Loucy (cell line): Measurements from ENCODE around the gene LRRFIP1.

Source experiments
- H2AFZ ChIP-seq: fragments of 200-600 bp; sonication (generic); 2 replicates; pipeline ENCODE4 v1.6.0; 2016; ENCODE audit warnings: antibody characterized with exemption, mild to moderate bottlenecking, low read length, moderate library complexity
- H3F3A ChIP-seq: fragments of 200-600 bp; 2 replicates; pipeline ENCODE4 v1.6.0; 2016; ENCODE audit warnings: antibody characterized with exemption, low read depth, mild to moderate bottlenecking
- H3K27me3 ChIP-seq: fragments of 200-600 bp; sonication (generic); 2 replicates; pipeline ENCODE4 v1.6.1; 2014; ENCODE audit warnings: low read length, mild to moderate bottlenecking; ENCODE audit not compliant: insufficient read depth, poor library complexity, severe bottlenecking
- H3K36me3 ChIP-seq: fragments of 200-600 bp; sonication (generic); 2 replicates; pipeline ENCODE4 v1.6.1; 2016; ENCODE audit warnings: low read length; ENCODE audit not compliant: insufficient read depth
- H3K4me1 ChIP-seq: fragments of 200-600 bp; sonication (generic); 2 replicates; pipeline ENCODE4 v1.5.1; 2014; ENCODE audit warnings: low read length, mild to moderate bottlenecking; ENCODE audit not compliant: insufficient read depth, poor library complexity, severe bottlenecking
- H3K4me2 ChIP-seq: fragments of 200-600 bp; sonication (generic); 2 replicates; pipeline ENCODE4 v1.6.0; 2014; ENCODE audit warnings: antibody characterized with exemption, low read length, low read depth, mild to moderate bottlenecking; ENCODE audit not compliant: poor library complexity, severe bottlenecking
- H3K4me3 ChIP-seq: fragments of 200-600 bp; sonication (generic); 2 replicates; pipeline ENCODE4 v1.5.1; 2014; ENCODE audit warnings: low read length, mild to moderate bottlenecking, mixed read lengths; ENCODE audit not compliant: poor library complexity, severe bottlenecking
- H3K79me2 ChIP-seq: fragments of 200-600 bp; sonication (generic); 2 replicates; pipeline ENCODE4 v1.6.1; 2014; ENCODE audit warnings: low read length; ENCODE audit not compliant: insufficient read depth
- H3K9ac ChIP-seq: fragments of 200-600 bp; sonication (generic); 2 replicates; pipeline ENCODE4 v1.6.0; 2014; ENCODE audit warnings: mild to moderate bottlenecking, low read depth, low read length, moderate library complexity; ENCODE audit not compliant: poor library complexity, severe bottlenecking
- H3K9me2 ChIP-seq: fragments of 200-600 bp; sonication (generic); replicated peaks from 2 replicates; pipeline ENCODE4 v1.6.1; 2016; ENCODE audit warnings: low read depth, low read length, mixed read lengths
- H3K9me3 ChIP-seq: fragments of 200-600 bp; sonication (generic); 2 replicates; pipeline ENCODE4 v1.6.1; 2014; ENCODE audit warnings: mild to moderate bottlenecking, antibody characterized with exemption, low read length, low read depth; ENCODE audit not compliant: insufficient read depth
- H4K20me1 ChIP-seq: fragments of 200-600 bp; sonication (generic); 2 replicates; pipeline ENCODE4 v1.6.0; 2014; ENCODE audit warnings: antibody characterized with exemption, low read length, mild to moderate bottlenecking; ENCODE audit not compliant: insufficient read depth, poor library complexity, severe bottlenecking
- CTCF ChIP-seq: fragments of 200-600 bp; sonication (generic); conservative IDR thresholded peaks from 2 replicates; pipeline ENCODE4 v1.5.1; 2014; ENCODE audit warnings: mild to moderate bottlenecking, antibody characterized with exemption, low read length
- EZH2phosphoT487 ChIP-seq: fragments of 200-600 bp; IDR thresholded peaks from 2 replicates; pipeline ENCODE4 v1.6.1; 2018; ENCODE audit warnings: antibody characterized with exemption, mild to moderate bottlenecking, moderate library complexity, borderline replicate concordance

Gene LRRFIP1

DNA sequence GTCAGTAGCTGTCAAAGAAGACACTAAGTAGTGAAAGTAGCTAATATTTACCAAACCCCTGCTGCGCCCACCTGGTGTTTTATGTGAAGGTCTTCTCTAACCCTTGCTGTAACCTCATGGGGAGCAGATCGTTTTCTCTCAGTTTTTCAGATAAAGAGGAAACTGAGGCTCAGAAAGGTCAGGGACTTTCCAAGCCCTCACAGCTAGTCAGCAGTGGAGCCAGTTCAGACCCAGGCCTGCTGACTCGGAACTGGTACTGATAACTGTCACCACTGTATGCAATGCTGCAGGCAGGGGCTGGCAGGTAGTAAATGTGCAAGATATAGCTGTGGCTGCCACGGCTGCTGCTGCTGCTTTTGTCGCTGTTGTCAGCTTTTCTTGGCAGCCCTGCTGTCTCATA lies 69.1 kb downstream of the LRRFIP1 start:
- H3K4me3 ChIP-seq: peak overlapping the region; percentile 83
- H3K9ac ChIP-seq: peak overlapping the region; percentile 98
- H3F3A ChIP-seq: peaks cover 13% of the 10 kb centered on the region
- H3K4me2 ChIP-seq: peak overlapping the region; percentile 95
- no peaks in the 10 kb centered on the region for H3K36me3 ChIP-seq
- no peaks in the 10 kb centered on the region for H3K27me3 ChIP-seq
- peaks cover 91% of the 10 kb centered on the region for H3K79me2 ChIP-seq
- no peaks in the 10 kb centered on the region for H3K9me3 ChIP-seq
- peaks cover 74% of the 10 kb centered on the region for H4K20me1 ChIP-seq
- H2AFZ ChIP-seq: no peak overlapping the region
- H3K9me2 ChIP-seq: no peaks in the 10 kb centered on the region
- H3K4me1 ChIP-seq: peaks cover 75% of the 10 kb centered on the region
- TF ChIP-seq EZH2phosphoT487: no peak
- no peak for TF ChIP-seq CTCF

DNA sequence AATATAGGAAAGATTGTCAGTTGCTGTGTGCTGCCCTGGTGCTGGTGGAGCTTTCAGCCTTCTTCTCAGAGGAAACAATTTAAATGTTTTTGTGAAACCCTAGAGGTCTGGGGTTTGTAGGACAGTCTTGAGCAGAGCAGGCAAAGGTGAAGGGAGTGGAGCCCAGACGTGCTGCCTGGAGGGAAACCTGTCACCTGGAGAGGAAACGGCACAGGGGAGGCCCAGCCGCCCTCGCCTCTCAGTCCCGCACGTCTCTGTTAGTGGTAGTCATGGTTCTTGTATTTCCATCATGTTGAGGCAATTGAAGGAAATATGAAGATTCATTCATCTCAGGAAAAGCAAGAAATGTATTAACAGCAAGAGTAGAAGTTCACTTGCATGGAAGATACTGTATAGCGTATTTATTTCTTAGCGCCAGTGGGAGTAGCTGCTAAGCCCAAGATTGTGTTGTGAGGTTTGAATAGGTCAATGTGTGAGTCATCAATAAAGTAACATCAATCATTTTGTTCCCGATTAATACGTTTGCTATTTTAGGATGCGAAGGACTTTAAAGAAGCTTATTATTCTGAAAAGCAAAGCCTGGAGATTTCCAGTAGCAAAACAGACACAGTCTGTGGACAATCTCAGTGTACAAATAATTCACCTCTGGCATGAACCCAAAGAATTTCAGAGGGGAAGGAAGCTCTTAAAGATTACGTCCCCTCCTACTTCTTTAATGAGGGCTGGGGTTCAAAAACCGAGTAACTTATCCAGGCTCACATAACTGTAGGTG lies 70.4 kb downstream of the LRRFIP1 start:
- H3K4me1 ChIP-seq: peaks cover 87% of the 10 kb centered on the region
- H4K20me1 ChIP-seq: peaks cover 86% of the 10 kb centered on the region

DNA sequence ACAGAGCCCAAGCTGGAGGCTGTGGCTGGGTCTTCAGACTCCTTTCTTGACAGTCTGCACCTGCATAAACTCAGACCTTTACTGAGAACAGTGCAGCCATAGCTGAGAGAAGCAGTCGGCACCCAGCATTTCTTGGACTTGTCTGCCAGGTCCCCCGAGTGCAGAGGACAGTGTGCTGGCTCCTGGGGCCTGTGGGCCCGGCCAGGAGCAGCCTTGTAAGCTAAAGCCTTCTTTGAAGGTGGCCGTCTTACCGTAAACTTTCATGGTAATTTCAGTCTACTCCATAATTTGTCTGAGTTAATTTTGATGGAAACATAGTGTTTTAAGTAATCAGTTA lies 70.9 kb downstream of the LRRFIP1 start:
- Histone ChIP-seq H3K9me3 (no peaks in the 10 kb centered on the region), H3K36me3 (no peaks in the 10 kb centered on the region), H4K20me1 (peaks cover 86% of the 10 kb centered on the region), H3F3A (peaks cover 13% of the 10 kb centered on the region), H3K4me2 (peak overlapping the region; percentile 95), H3K79me2 (peaks cover 96% of the 10 kb centered on the region), H3K4me1 (peaks cover 87% of the 10 kb centered on the region), H3K27me3 (no peaks in the 10 kb centered on the region), H2AFZ (no peak overlapping the region), H3K4me3 (peak overlapping the region; percentile 83), H3K9ac (peak overlapping the region; percentile 98), H3K9me2 (no peaks in the 10 kb centered on the region)
- TF ChIP-seq EZH2phosphoT487 (no peak), CTCF (no peak)

More for the DNA sequence above, 70.4 kb downstream of the LRRFIP1 start:
- H3K4me2 ChIP-seq: peak overlapping the region; percentile 95
- TF ChIP-seq CTCF: no peak
- no peak for TF ChIP-seq EZH2phosphoT487
- H3K9me2 ChIP-seq: no peaks in the 10 kb centered on the region
- peak overlapping the region; percentile 83 for H3K4me3 ChIP-seq
- no peak overlapping the region for H2AFZ ChIP-seq
- H3K27me3 ChIP-seq: no peaks in the 10 kb centered on the region
- no peaks in the 10 kb centered on the region for H3K9me3 ChIP-seq
- H3F3A ChIP-seq: peaks cover 13% of the 10 kb centered on the region
- peaks cover 96% of the 10 kb centered on the region for H3K79me2 ChIP-seq
- H3K36me3 ChIP-seq: no peaks in the 10 kb centered on the region
- peak overlapping the region; percentile 98 for H3K9ac ChIP-seq
